ENCODE results near the gene S1PR3. TPM values are rescaled to one million over a fixed set of nuclear protein-coding genes. Genes with fewer than 3 reads are reported as not detected.

The S1PR3 gene
- total and polyA plus RNA-seq, 2 donors (not counting 1 experiment from before 2014, with no cell fraction given), result 20.5 to 23.8 TPM

DNA sequence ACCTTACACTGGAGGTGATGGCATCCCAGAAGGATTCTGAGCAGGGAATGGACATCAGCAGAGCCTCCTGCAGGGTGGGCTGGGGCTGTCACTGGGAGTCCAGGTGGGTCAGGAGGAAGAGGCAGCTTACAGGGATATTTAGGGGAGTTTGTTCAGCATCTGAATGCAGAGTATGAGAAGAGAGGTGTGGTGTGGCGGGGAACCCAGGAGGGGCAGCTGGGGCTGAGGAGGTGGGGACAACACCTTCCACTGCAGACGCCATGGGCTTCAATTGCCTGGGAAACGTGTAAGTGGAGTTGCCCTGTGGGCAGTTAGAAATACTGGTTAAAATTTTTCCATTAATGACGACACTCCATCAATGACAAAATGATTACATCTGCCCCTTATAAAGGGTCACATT, 33.5 kb downstream of the S1PR3 start:
- DNase-seq (ENCODE audit: low read depth in 2 of 2), result no peak
- no peak overlapping the region for H2AFZ ChIP-seq (ENCODE audit: low read length)
- TF ChIP-seq EZH2 (IDR thresholded peaks at IDR 0.05; ENCODE audit: low read length, missing control alignments), result no peak
- TF ChIP-seq, protein P1, sequence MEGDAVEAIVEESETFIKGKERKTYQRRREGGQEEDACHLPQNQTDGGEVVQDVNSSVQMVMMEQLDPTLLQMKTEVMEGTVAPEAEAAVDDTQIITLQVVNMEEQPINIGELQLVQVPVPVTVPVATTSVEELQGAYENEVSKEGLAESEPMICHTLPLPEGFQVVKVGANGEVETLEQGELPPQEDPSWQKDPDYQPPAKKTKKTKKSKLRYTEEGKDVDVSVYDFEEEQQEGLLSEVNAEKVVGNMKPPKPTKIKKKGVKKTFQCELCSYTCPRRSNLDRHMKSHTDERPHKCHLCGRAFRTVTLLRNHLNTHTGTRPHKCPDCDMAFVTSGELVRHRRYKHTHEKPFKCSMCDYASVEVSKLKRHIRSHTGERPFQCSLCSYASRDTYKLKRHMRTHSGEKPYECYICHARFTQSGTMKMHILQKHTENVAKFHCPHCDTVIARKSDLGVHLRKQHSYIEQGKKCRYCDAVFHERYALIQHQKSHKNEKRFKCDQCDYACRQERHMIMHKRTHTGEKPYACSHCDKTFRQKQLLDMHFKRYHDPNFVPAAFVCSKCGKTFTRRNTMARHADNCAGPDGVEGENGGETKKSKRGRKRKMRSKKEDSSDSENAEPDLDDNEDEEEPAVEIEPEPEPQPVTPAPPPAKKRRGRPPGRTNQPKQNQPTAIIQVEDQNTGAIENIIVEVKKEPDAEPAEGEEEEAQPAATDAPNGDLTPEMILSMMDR (conservative IDR thresholded peaks at IDR 0.05 in 1 of 2, IDR thresholded peaks at IDR 0.05 in 1 of 2; ENCODE audit: low read depth in 1 of 2, low read length in 2 of 2), result no peak
- peaks cover 22% of the 10 kb centered on the region for H3K4me1 ChIP-seq (ENCODE audit: control insufficient read depth, extremely low read depth, insufficient read depth, low read length)
- no peak overlapping the region for H3K4me2 ChIP-seq (ENCODE audit: extremely low read depth, insufficient read depth, low read length)
- H3K9me3 ChIP-seq (ENCODE audit: control insufficient read depth, insufficient read depth, low read depth, low read length), result no peaks in the 10 kb centered on the region
- no peaks in the 10 kb centered on the region for H3K36me3 ChIP-seq (ENCODE audit: control insufficient read depth, insufficient read depth, low read length)
- H3K27ac ChIP-seq (ENCODE audit: insufficient read depth, low read length), result no peak overlapping the region
- H3K4me3 ChIP-seq (replicated peaks in 1 of 4; ENCODE audit: control extremely low read depth in 1 of 4, insufficient read depth in 1 of 4, low read depth in 3 of 4, low read length in 4 of 4), result no peak overlapping the region
- H3K9ac ChIP-seq (ENCODE audit: insufficient read depth, low read length), result no peak overlapping the region
- no peaks in the 10 kb centered on the region for H3K27me3 ChIP-seq (ENCODE audit: control insufficient read depth, insufficient read depth, low read length)
- no peaks in the 10 kb centered on the region for H4K20me1 ChIP-seq (ENCODE audit: control insufficient read depth, extremely low read depth, insufficient read depth, low read length)
- no peaks in the 10 kb centered on the region for H3K79me2 ChIP-seq (ENCODE audit: control insufficient read depth, insufficient read depth, low read length)

DNA sequence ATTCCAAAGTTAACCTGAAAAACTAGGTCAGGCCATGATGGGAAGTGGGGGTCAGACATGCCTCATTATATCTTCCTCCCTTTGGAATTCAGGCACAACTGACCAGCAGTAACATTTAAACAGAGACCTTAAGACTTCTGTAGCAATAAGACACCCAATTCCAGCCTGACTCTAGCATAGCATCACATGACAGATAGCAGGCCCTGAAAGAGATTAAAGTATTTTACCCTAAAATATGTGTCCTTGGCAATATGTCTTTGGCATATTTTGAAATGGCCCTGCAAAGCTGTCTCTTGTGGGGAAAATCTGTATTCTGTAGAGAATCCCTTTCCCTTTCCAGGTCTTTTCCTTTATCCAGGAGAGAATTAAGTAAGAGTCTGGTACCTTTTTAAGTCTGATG, 34.3 kb downstream of the S1PR3 start:
- Histone ChIP-seq H3K4me3 (replicated peaks in 1 of 4; ENCODE audit: control extremely low read depth in 1 of 4, insufficient read depth in 1 of 4, low read depth in 3 of 4, low read length in 4 of 4) (no peak overlapping the region), H3K36me3 (ENCODE audit: control insufficient read depth, insufficient read depth, low read length) (no peaks in the 10 kb centered on the region), H3K4me2 (ENCODE audit: extremely low read depth, insufficient read depth, low read length) (no peak overlapping the region), H3K9ac (ENCODE audit: insufficient read depth, low read length) (no peak overlapping the region), H2AFZ (ENCODE audit: low read length) (no peak overlapping the region), H3K4me1 (ENCODE audit: control insufficient read depth, extremely low read depth, insufficient read depth, low read length) (peaks cover 21% of the 10 kb centered on the region), H3K27me3 (ENCODE audit: control insufficient read depth, insufficient read depth, low read length) (no peaks in the 10 kb centered on the region), H3K27ac (ENCODE audit: insufficient read depth, low read length) (no peak overlapping the region), H3K79me2 (ENCODE audit: control insufficient read depth, insufficient read depth, low read length) (no peaks in the 10 kb centered on the region), H3K9me3 (ENCODE audit: control insufficient read depth, insufficient read depth, low read depth, low read length) (no peaks in the 10 kb centered on the region), H4K20me1 (ENCODE audit: control insufficient read depth, extremely low read depth, insufficient read depth, low read length) (no peaks in the 10 kb centered on the region)
- no peak for DNase-seq (ENCODE audit: low read depth in 2 of 2)
- TF ChIP-seq EZH2 (IDR thresholded peaks at IDR 0.05; ENCODE audit: low read length, missing control alignments), result no peak
- TF ChIP-seq, protein P1 (conservative IDR thresholded peaks at IDR 0.05 in 1 of 2, IDR thresholded peaks at IDR 0.05 in 1 of 2; ENCODE audit: low read depth in 1 of 2, low read length in 2 of 2), result no peak

DNA sequence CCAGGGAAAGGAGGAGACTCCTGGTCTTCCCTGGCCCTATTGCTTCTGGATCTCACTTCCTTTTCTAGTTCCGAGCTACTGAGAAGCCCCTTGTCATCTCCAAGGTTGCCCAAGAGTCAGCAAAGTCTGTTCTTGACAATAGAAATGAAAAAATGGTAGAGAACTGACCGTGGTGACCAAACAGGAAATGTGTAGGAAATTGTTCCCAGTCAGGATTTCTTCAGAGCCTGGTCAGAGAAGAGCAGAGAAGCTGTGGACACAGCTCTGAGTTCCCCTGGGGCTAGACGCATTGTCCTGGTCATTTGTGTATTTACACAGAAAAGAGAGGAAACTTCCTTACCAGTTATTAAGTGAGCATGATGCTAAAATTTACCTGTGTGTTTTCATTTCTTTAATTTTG, 35.6 kb downstream of the S1PR3 start:
- Histone ChIP-seq H2AFZ (ENCODE audit: low read length) (no peak overlapping the region), H3K27me3 (ENCODE audit: control insufficient read depth, insufficient read depth, low read length) (no peaks in the 10 kb centered on the region), H4K20me1 (ENCODE audit: control insufficient read depth, extremely low read depth, insufficient read depth, low read length) (no peaks in the 10 kb centered on the region), H3K9me3 (ENCODE audit: control insufficient read depth, insufficient read depth, low read depth, low read length) (no peaks in the 10 kb centered on the region), H3K79me2 (ENCODE audit: control insufficient read depth, insufficient read depth, low read length) (no peaks in the 10 kb centered on the region), H3K4me1 (ENCODE audit: control insufficient read depth, extremely low read depth, insufficient read depth, low read length) (peaks cover 11% of the 10 kb centered on the region), H3K4me3 (replicated peaks in 1 of 4; ENCODE audit: control extremely low read depth in 1 of 4, insufficient read depth in 1 of 4, low read depth in 3 of 4, low read length in 4 of 4) (no peak overlapping the region), H3K4me2 (ENCODE audit: extremely low read depth, insufficient read depth, low read length) (no peak overlapping the region), H3K9ac (ENCODE audit: insufficient read depth, low read length) (no peak overlapping the region), H3K27ac (ENCODE audit: insufficient read depth, low read length) (no peak overlapping the region), H3K36me3 (ENCODE audit: control insufficient read depth, insufficient read depth, low read length) (no peaks in the 10 kb centered on the region)
- no peak for DNase-seq (ENCODE audit: low read depth in 2 of 2)
- TF ChIP-seq, protein P1 (conservative IDR thresholded peaks at IDR 0.05 in 1 of 2, IDR thresholded peaks at IDR 0.05 in 1 of 2; ENCODE audit: low read depth in 1 of 2, low read length in 2 of 2), result no peak
- no peak for TF ChIP-seq EZH2 (IDR thresholded peaks at IDR 0.05; ENCODE audit: low read length, missing control alignments)
